OCI-LY7 (cell line): ENCODE results near the gene RASL11A. TPM values are rescaled to one million over a fixed set of nuclear protein-coding genes. Genes with fewer than 3 reads are reported as not detected.
A peak's percentile ranks its signal among the peaks of the same experiment; 100 is the strongest.

Experiments
- BruUV-seq: library from RNA; stranded (reverse); fragments of 400-500 nt; replicated peaks from 2 replicates; lab custom pipeline; 2021; lab: Mats Ljungman, UMichigan
- CTCF ChIA-PET: fragments of 300-600 bp; sonication (Branson Sonifier 250); formaldehyde crosslinking; loops from one replicate; lab custom pipeline; 2022; ENCODE audit warnings: antibody characterized with exemption; ENCODE audit not compliant: unreplicated experiment; lab: Charles Lee
- POLR2A ChIA-PET: fragments of 300-600 bp; sonication (Branson Sonifier 250); formaldehyde crosslinking; loops from one replicate; lab custom pipeline; 2022; ENCODE audit warnings: antibody characterized with exemption; lab: Charles Lee
- DNase-seq: peaks from one replicate; pipeline ENCODE4 v3.0.0-alpha.2; 2015; ENCODE audit warnings: low spot score
- H2AFZ ChIP-seq: fragments of 200-600 bp; sonication (generic), shearing (Covaris generic); 2 replicates; pipeline ENCODE4 v1.6.1; 2014; ENCODE audit warnings: mild to moderate bottlenecking, antibody characterized with exemption, low read length, moderate library complexity
- H3K27ac ChIP-seq: fragments of 200-600 bp; sonication (generic); 2 replicates; pipeline ENCODE4 v1.5.1; 2014; ENCODE audit warnings: mixed run types, low read depth, mild to moderate bottlenecking, moderate library complexity, low read length, inconsistent platforms; ENCODE audit not compliant: poor library complexity, severe bottlenecking
- H3K36me3 ChIP-seq: fragments of 200-600 bp; sonication (generic); 2 replicates; pipeline ENCODE4 v1.6.1; 2014; ENCODE audit warnings: mild to moderate bottlenecking, antibody characterized with exemption, low read length, moderate library complexity, mixed read lengths; ENCODE audit not compliant: insufficient read depth
- H3K4me1 ChIP-seq: fragments of 200-600 bp; sonication (generic); 2 replicates; pipeline ENCODE4 v1.5.1; 2014; ENCODE audit warnings: mild to moderate bottlenecking, low read length; ENCODE audit not compliant: insufficient read depth, poor library complexity, severe bottlenecking
- H3K4me2 ChIP-seq: fragments of 200-600 bp; sonication (generic); 2 replicates; pipeline ENCODE4 v1.6.1; 2014; ENCODE audit warnings: mild to moderate bottlenecking, low read length
- H3K4me3 ChIP-seq: fragments of 200-600 bp; sonication (generic); 2 replicates; pipeline ENCODE4 v1.5.1; 2014; ENCODE audit warnings: mild to moderate bottlenecking, low read depth, low read length; ENCODE audit not compliant: poor library complexity, severe bottlenecking
- H3K79me2 ChIP-seq: fragments of 200-600 bp; sonication (generic); 2 replicates; pipeline ENCODE4 v1.6.1; 2016; ENCODE audit warnings: low read depth, mild to moderate bottlenecking, low read length, moderate library complexity, mixed read lengths; ENCODE audit not compliant: insufficient read depth
- H3K9me2 ChIP-seq: fragments of 200-600 bp; sonication (generic); 2 replicates; pipeline ENCODE4 v1.6.1; 2016; ENCODE audit warnings: mild to moderate bottlenecking, low read length, mixed read lengths; ENCODE audit not compliant: insufficient read depth
- H3K9me3 ChIP-seq: fragments of 200-600 bp; sonication (generic); 2 replicates; pipeline ENCODE4 v1.6.1; 2014; ENCODE audit warnings: mild to moderate bottlenecking, mixed run types, low read length, mixed read lengths
- H4K20me1 ChIP-seq: fragments of 200-600 bp; sonication (generic); 2 replicates; pipeline ENCODE4 v1.6.1; 2014; ENCODE audit warnings: mild to moderate bottlenecking, antibody characterized with exemption, low read length, moderate library complexity, mixed read lengths; ENCODE audit not compliant: insufficient read depth
- CTCF ChIP-seq: fragments of 200-600 bp; sonication (generic); conservative IDR thresholded peaks from 2 replicates; pipeline ENCODE4 v1.5.1; 2014; ENCODE audit warnings: mild to moderate bottlenecking, antibody characterized with exemption, low read length, moderate library complexity, mixed read lengths
- EZH2phosphoT487 ChIP-seq: fragments of 200-600 bp; sonication (generic); IDR thresholded peaks from 2 replicates; pipeline ENCODE4 v1.6.1; 2018; ENCODE audit warnings: low read depth, borderline replicate concordance, mild to moderate bottlenecking, mixed run types, antibody characterized with exemption, low read length, moderate library complexity, mixed read lengths
- intact Hi-C: fragments of 100-400 bp; cut with micrococcal nuclease; formaldehyde crosslinking; loops from one replicate; pipeline ENCODE4 v1.10.0; 2022; ENCODE audit not compliant: unreplicated experiment
- total RNA-seq, 2 experiments: library from RNA; depleted of rRNA in 1 of 2; stranded (reverse); fragments of >200 nt in 1 of 2; shearing (Covaris generic) in 1 of 2; gene quantifications; 2 replicates each; pipeline ENCODE4 v1.2.3, GENCODE V29; 2014 to 2022

The RASL11A gene
- total RNA-seq, 2 experiments from 2014 or later = 1.3 to 2.4 TPM

DNA sequence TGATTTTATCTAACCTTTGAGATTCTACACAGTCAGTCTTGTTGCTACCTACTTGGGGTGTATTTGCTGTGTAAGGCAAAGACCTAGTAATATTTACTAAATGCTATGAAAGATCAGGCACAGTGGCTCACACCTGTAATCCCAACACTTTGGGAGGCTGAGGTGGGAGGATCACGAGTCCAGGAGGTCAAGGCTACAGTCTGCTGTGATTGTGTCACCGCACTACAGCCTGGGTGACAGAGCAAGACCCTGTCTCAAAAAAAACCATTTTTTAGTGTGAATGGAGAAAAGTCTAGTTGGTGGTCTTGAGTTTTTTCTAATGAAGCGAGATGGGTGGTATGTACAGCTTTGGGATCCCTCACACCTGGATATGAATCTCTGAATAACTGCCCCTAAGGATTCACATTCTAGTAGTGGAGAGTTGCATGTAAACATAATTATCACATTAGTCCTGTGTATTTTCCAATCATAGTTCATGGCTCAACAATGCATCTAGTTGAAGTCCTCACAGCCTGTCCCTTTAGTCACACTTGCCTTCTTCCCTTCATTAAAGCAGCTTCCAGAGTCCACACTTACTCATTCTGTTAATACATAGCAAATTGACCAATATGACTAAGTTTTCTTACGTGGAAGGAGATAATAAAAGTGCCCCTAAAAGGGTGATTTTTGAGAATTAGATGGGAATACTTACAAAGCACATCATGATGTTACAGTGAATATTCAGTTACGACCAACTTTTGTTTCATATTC is 11.8 kb upstream of the RASL11A start:
- Histone ChIP-seq H3K4me3 (no peak overlapping the region), H3K9me2 (no peaks in the 10 kb centered on the region), H3K36me3 (peaks cover 89% of the 10 kb centered on the region), H3K4me1 (peaks cover 67% of the 10 kb centered on the region), H2AFZ (no peak overlapping the region), H3K79me2 (peaks cover 41% of the 10 kb centered on the region), H3K27ac (peak overlapping the region; percentile 58), H3K4me2 (peak overlapping the region; percentile 18), H4K20me1 (peaks cover 12% of the 10 kb centered on the region; the same call in 1 of the 2 replicates), H3K9me3 (no peaks in the 10 kb centered on the region)
- BruUV-seq = no TSS peak
- intact Hi-C loops = loop anchor here (2.0 kb wide), 1 partner anchor 188 kb away; no protein-coding TSS in a partner anchor
- no peak for TF ChIP-seq CTCF
- TF ChIP-seq EZH2phosphoT487 = no peak
- DNase-seq = no peak
- POLR2A ChIA-PET = interaction anchor here (0.6 to 1.2 kb wide), 2 partner anchors 21 to 52 kb away, joined by 3 to 4 read pairs; no protein-coding TSS in a partner anchor
- CTCF ChIA-PET = no interaction called here

DNA sequence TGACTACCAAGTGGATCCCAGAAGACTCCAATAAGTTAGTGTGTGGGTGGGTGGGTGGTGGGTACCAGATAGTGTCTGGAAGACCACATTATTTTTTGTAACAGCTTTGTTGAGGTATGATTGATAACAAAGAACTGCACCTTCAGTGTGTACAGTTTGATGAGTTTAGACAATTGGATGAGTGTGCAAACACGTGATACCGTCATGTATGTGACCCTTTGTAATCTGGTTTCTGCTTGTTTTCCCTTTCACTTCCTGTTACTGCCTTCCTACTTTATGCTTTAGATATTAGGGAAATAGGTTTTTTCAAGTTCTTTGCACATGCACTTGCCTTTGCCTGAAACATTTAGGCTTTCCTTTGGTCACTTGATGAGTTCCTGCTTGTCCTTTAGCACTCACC is 10.8 kb upstream of the RASL11A start:
- DNase-seq = peak; percentile 41
- Histone ChIP-seq H2AFZ (no peak overlapping the region), H3K9me2 (no peaks in the 10 kb centered on the region), H3K4me3 (no peak overlapping the region), H3K36me3 (peaks cover 78% of the 10 kb centered on the region), H4K20me1 (peaks cover 12% of the 10 kb centered on the region; the same call in 1 of the 2 replicates), H3K9me3 (no peaks in the 10 kb centered on the region), H3K4me1 (peaks cover 64% of the 10 kb centered on the region), H3K27ac (peak overlapping the region; percentile 58), H3K79me2 (peaks cover 31% of the 10 kb centered on the region; the same call in 1 of the 2 replicates), H3K4me2 (peak overlapping the region; percentile 18)
- no TSS peak for BruUV-seq
- TF ChIP-seq EZH2phosphoT487 = no peak
- no peak for TF ChIP-seq CTCF
- intact Hi-C loops = loop anchor here (2.0 kb wide), 1 partner anchor 187 kb away; no protein-coding TSS in a partner anchor
- ChIA-PET CTCF (no interaction called here), POLR2A (interaction anchor here (0.9 to 1.2 kb wide), 2 partner anchors 20 to 56 kb away, joined by 3 to 4 read pairs; no protein-coding TSS in a partner anchor)

- ChIA-PET POLR2A (no interaction called here), CTCF (no interaction called here)
- no peaks in the 10 kb centered on the region for H3K9me2 ChIP-seq
- H3K4me1 ChIP-seq = peaks cover 52% of the 10 kb centered on the region
- H3K79me2 ChIP-seq = peaks cover 19% of the 10 kb centered on the region; the same call in 1 of the 2 replicates
- DNase-seq = no peak
- H3K4me2 ChIP-seq = no peak overlapping the region
- no peak overlapping the region for H2AFZ ChIP-seq
- H3K4me3 ChIP-seq = no peak overlapping the region
- peaks cover 12% of the 10 kb centered on the region; the same call in 1 of the 2 replicates for H4K20me1 ChIP-seq
- no TSS peak for BruUV-seq
- intact Hi-C loops = no loop called here
- no peak overlapping the region for H3K27ac ChIP-seq
- H3K9me3 ChIP-seq = no peaks in the 10 kb centered on the region
- H3K36me3 ChIP-seq = peaks cover 63% of the 10 kb centered on the region
- TF ChIP-seq CTCF (no peak), EZH2phosphoT487 (no peak)
Observed at GRCh38 chr13:27261396-27261795, 9.2 kb upstream of the RASL11A start.
